AG10803 (cell line): ENCODE data around the gene CDH23.

Experiments
- DNase-seq: peaks from one replicate; pipeline ENCODE4 v3.0.0; 2010; ENCODE audit warnings: low read depth
- H3K4me3 ChIP-seq: 2 replicates; pipeline ENCODE4 v1.5.1; 2011; ENCODE audit warnings: mild to moderate bottlenecking, low read length, control low read depth
- TF ChIP-seq, protein P1 (sequence below): conservative IDR thresholded peaks from 2 replicates; pipeline ENCODE4 v1.5.1; 2011; ENCODE audit warnings: mild to moderate bottlenecking, low read length, control low read depth, inconsistent platforms

CDH23 gene

GRCh38 chr10:71618176-71618575, 221.5 kb downstream of the CDH23 start:
- no peak overlapping the region for H3K4me3 ChIP-seq
- DNase-seq, result no peak
- TF ChIP-seq, protein P1, sequence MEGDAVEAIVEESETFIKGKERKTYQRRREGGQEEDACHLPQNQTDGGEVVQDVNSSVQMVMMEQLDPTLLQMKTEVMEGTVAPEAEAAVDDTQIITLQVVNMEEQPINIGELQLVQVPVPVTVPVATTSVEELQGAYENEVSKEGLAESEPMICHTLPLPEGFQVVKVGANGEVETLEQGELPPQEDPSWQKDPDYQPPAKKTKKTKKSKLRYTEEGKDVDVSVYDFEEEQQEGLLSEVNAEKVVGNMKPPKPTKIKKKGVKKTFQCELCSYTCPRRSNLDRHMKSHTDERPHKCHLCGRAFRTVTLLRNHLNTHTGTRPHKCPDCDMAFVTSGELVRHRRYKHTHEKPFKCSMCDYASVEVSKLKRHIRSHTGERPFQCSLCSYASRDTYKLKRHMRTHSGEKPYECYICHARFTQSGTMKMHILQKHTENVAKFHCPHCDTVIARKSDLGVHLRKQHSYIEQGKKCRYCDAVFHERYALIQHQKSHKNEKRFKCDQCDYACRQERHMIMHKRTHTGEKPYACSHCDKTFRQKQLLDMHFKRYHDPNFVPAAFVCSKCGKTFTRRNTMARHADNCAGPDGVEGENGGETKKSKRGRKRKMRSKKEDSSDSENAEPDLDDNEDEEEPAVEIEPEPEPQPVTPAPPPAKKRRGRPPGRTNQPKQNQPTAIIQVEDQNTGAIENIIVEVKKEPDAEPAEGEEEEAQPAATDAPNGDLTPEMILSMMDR, result no peak

DNA sequence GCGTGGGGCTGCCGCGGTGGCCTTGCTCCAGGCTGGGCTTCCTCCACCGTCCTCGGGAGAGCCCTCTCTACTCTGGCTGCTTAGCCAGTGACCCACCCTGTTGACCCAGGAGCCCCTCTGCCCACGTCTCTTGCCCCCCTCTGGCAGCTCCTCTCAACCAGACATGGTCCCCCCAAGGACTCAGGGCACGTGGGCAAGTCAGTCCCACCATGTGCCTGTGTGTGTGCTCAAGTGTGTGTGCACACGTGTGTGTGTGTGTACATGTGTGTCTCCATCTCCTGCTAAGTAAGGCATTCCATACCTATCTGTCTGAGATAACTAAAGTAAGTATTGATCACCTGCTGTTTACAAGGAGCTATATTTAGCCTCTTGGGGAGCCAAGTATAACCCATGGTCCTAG, 221.9 kb downstream of the CDH23 start:
- no peak overlapping the region for H3K4me3 ChIP-seq
- TF ChIP-seq, protein P1, result no peak
- no peak for DNase-seq

DNA sequence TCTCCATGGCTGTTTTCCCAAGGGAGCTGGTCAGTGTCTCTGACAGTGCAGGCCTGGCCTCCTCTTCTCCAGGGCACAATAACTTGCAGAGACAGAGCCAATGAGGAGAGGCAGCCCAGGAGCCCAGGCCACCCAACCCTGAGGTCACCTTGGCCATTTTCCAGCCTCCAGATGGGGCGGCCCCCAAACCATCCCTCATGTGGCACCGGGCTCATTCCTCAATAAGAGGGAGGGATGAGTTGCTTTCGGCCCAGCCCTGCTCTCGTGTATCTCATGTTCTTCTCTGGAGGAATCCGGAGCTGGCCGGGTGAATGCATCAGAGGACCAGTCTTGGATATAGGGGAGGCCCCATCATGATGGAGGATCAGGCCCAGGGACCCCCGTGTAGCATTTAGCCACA, 223.9 kb downstream of the CDH23 start:
- TF ChIP-seq, protein P1, result no peak
- no peak for DNase-seq
- no peak overlapping the region for H3K4me3 ChIP-seq

GRCh38 chr10:71621231-71622153, 224.8 kb downstream of the CDH23 start:
- peak; percentile 18 for DNase-seq
- TF ChIP-seq, protein P1, result no peak; the same call in 1 of the 2 replicates
- H3K4me3 ChIP-seq, result no peak overlapping the region

DNA sequence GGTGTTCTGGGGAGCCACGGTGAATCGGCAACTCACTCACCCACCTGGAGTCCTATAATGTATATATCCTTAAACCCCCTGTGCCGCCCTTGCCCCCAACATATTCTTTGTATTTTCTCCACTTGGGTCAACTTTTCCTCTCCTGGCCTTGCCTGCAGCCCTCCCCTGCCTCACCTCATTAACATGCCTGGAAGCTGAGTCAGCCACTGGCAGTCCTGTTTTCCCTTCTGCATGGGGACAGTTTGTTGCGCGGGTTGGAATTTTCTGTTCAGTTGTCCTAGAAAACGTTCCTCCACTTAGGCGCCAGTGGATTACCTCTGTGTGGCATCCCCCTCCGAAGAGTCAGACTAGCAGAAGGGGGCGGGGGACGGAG, 225.4 kb downstream of the CDH23 start:
- TF ChIP-seq, protein P1, result no peak
- peak; percentile 63 for DNase-seq
- H3K4me3 ChIP-seq, result no peak overlapping the region

- no peak for DNase-seq
- H3K4me3 ChIP-seq, result no peak overlapping the region
Measured at GRCh38 chr10:71622616-71623015, 225.9 kb downstream of the CDH23 start.

More at GRCh38 chr10:71622616-71623015, 225.9 kb downstream of the CDH23 start:
- TF ChIP-seq, protein P1, result no peak
